ENCODE data around the gene NR1I3.

NR1I3 gene

GRCh38 chr1:161200992-161201835 is 36.8 kb downstream of the NR1I3 start:
- Histone ChIP-seq H3K4me1 (ENCODE audit: control insufficient read depth in 2 of 2, insufficient read depth in 1 of 2, low read depth in 1 of 2, low read length in 2 of 2) (peaks cover 30 to 51% of the 10 kb centered on the region in 2 donors), H3K79me1 (ENCODE audit: low read depth, low read length) (no peaks in the 10 kb centered on the region), H3K36me3 (replicated peaks in 1 of 2; ENCODE audit: control insufficient read depth in 2 of 2, insufficient read depth in 2 of 2, low read length in 2 of 2) (peaks cover under 1 to 29% of the 10 kb centered on the region in 2 donors), H4K8ac (ENCODE audit: low read depth, low read length) (no peak overlapping the region), H2AFZ (ENCODE audit: low read length) (peak overlapping the region; percentile 90), H3K9me3 (replicated peaks in 1 of 2; ENCODE audit: control insufficient read depth in 2 of 2, insufficient read depth in 1 of 2, low read depth in 1 of 2, low read length in 2 of 2) (no peaks in the 10 kb centered on the region), H3K23ac (ENCODE audit: low read depth, low read length, poor library complexity) (no peak overlapping the region), H3K4ac (ENCODE audit: low read length) (peak overlapping the region; percentile 31), H4K91ac (ENCODE audit: low read depth, low read length, poor library complexity) (peak overlapping the region; percentile 41), H2BK120ac (ENCODE audit: low read depth, low read length) (peak overlapping the region; percentile 39), H2BK12ac (ENCODE audit: low read length) (peak overlapping the region; percentile 14), H2AK5ac (ENCODE audit: low read depth, low read length) (peak overlapping the region; percentile 86), H3K9ac (ENCODE audit: low read depth, low read length, poor library complexity) (no peak overlapping the region), H2BK5ac (ENCODE audit: low read length) (peak overlapping the region; percentile 46), H3K4me3 (ENCODE audit: low read length in 2 of 2) (peak overlapping the region in 1 of 2 donors; percentile 73), H3K27me3 (ENCODE audit: control insufficient read depth in 3 of 3, insufficient read depth in 3 of 3, low read depth in 1 of 3, low read length in 3 of 3) (no peaks in the 10 kb centered on the region), H3K14ac (ENCODE audit: low read length) (peak overlapping the region; percentile 72), H3K4me2 (ENCODE audit: insufficient read depth, low read length, poor library complexity, severe bottlenecking) (peak overlapping the region; percentile 40), H2BK15ac (ENCODE audit: low read length) (peak overlapping the region; percentile 23), H3K18ac (ENCODE audit: low read length) (peak overlapping the region; percentile 91), H3K27ac (replicated peaks; ENCODE audit: low read length) (peak overlapping the region; percentile 82)
- no CpG with 5 or more reads among the region's 13 CpGs for whole genome bisulfite sequencing, 2 donors (ENCODE audit: extremely low coverage in 2 of 2, insufficient read length in 2 of 2, insufficient replicate concordance in 1 of 2)
- no peak for DNase-seq (ENCODE audit: low spot score)

DNA sequence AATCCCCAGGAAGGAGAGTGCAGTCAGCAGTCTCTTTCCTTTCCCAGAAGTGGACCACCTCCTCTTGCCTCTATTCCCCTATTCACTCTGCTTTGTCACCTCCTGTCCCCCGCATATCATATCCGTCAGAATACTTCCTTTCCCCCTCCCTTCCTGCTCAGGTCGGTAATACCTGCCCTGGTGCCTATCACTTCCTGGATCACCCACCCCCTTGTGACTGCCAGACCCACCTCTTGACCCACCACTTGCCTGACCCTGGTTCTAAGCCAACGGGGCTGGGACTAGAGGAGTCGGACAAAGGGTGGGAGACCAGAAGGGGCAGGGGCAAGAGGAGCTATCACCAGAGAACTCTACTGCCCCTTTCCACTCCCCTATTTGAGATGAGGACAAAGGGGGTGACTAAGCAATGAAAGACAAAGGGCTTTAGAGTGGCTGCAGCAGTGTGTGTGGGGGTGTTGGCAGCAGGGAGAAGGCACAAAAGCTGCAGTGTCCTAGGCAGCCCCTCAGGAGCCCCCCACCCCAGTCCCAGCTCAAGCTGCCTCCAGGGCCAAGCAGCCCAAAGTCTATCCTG is 37.5 kb downstream of the NR1I3 start:
- Histone ChIP-seq H3K14ac (ENCODE audit: low read length) (no peak overlapping the region), H3K23ac (ENCODE audit: low read depth, low read length, poor library complexity) (no peak overlapping the region), H2BK120ac (ENCODE audit: low read depth, low read length) (peak overlapping the region; percentile 39), H2BK12ac (ENCODE audit: low read length) (peak overlapping the region; percentile 14), H2BK5ac (ENCODE audit: low read length) (peak overlapping the region; percentile 46), H3K4me2 (ENCODE audit: insufficient read depth, low read length, poor library complexity, severe bottlenecking) (no peak overlapping the region), H3K9ac (ENCODE audit: low read depth, low read length, poor library complexity) (no peak overlapping the region), H3K27me3 (ENCODE audit: control insufficient read depth in 3 of 3, insufficient read depth in 3 of 3, low read depth in 1 of 3, low read length in 3 of 3) (no peaks in the 10 kb centered on the region), H3K79me1 (ENCODE audit: low read depth, low read length) (no peaks in the 10 kb centered on the region), H2AK5ac (ENCODE audit: low read depth, low read length) (peak overlapping the region; percentile 86), H3K4me1 (ENCODE audit: control insufficient read depth in 2 of 2, insufficient read depth in 1 of 2, low read depth in 1 of 2, low read length in 2 of 2) (peaks cover 30 to 51% of the 10 kb centered on the region in 2 donors), H3K9me3 (replicated peaks in 1 of 2; ENCODE audit: control insufficient read depth in 2 of 2, insufficient read depth in 1 of 2, low read depth in 1 of 2, low read length in 2 of 2) (no peaks in the 10 kb centered on the region), H2BK15ac (ENCODE audit: low read length) (peak overlapping the region; percentile 23), H3K18ac (ENCODE audit: low read length) (peak overlapping the region; percentile 73), H3K4ac (ENCODE audit: low read length) (no peak overlapping the region), H4K8ac (ENCODE audit: low read depth, low read length) (peak overlapping the region; percentile 66), H3K27ac (replicated peaks; ENCODE audit: low read length) (peak overlapping the region; percentile 82), H3K4me3 (ENCODE audit: low read length in 2 of 2) (no peak overlapping the region), H2AFZ (ENCODE audit: low read length) (peak overlapping the region; percentile 90), H3K36me3 (replicated peaks in 1 of 2; ENCODE audit: control insufficient read depth in 2 of 2, insufficient read depth in 2 of 2, low read length in 2 of 2) (peaks cover 0 to 22% of the 10 kb centered on the region in 2 donors), H4K91ac (ENCODE audit: low read depth, low read length, poor library complexity) (peak overlapping the region; percentile 41)
- WGBS, 2 donors (ENCODE audit: extremely low coverage in 2 of 2, insufficient read length in 2 of 2, insufficient replicate concordance in 1 of 2) = no CpG with 5 or more reads among the region's 5 CpGs
- no peak for DNase-seq (ENCODE audit: low spot score)

DNA sequence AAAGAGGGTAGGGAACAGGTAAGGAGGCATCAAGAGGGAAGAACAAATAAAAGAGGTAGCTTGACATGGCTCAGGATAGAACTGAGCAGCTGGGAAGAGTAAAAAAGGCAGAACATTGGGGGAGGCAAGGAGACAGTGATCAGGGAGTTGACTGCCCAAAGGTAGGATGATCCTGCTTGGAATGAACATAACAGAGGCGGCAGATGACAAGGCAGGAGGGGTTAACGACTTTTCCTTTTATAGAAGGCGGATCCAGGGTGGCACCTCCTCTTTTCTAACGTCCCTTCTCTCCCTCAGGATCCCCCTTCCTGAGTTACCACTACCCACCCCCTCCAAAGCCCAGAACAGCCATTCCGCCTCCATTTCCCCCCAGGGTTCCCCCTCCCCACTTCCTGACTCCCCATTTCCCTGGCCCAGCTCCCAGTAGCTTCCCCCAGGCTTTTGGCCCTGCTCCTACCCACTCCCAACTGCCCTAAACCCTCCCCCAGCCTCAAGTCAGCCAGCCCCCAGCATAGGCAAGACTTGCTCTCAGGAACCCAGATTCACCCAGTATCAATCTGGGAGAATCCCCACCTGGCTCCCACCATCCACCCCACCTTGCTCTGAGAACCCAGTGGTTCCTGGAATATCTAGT is 38.4 kb downstream of the NR1I3 start:
- no peak overlapping the region for H2AK5ac ChIP-seq (ENCODE audit: low read depth, low read length)

More for the DNA sequence above, 38.4 kb downstream of the NR1I3 start:
- no peak overlapping the region for H3K27ac ChIP-seq (replicated peaks; ENCODE audit: low read length)
- no peaks in the 10 kb centered on the region for H3K9me3 ChIP-seq (replicated peaks in 1 of 2; ENCODE audit: control insufficient read depth in 2 of 2, insufficient read depth in 1 of 2, low read depth in 1 of 2, low read length in 2 of 2)
- H3K36me3 ChIP-seq (replicated peaks in 1 of 2; ENCODE audit: control insufficient read depth in 2 of 2, insufficient read depth in 2 of 2, low read length in 2 of 2) = peaks cover 0 to 14% of the 10 kb centered on the region in 2 donors
- H3K4me2 ChIP-seq (ENCODE audit: insufficient read depth, low read length, poor library complexity, severe bottlenecking) = no peak overlapping the region
- H2BK5ac ChIP-seq (ENCODE audit: low read length) = no peak overlapping the region
- H3K4me1 ChIP-seq (ENCODE audit: control insufficient read depth in 2 of 2, insufficient read depth in 1 of 2, low read depth in 1 of 2, low read length in 2 of 2) = peaks cover 30 to 51% of the 10 kb centered on the region in 2 donors
- no peak overlapping the region for H4K91ac ChIP-seq (ENCODE audit: low read depth, low read length, poor library complexity)
- H3K9ac ChIP-seq (ENCODE audit: low read depth, low read length, poor library complexity) = no peak overlapping the region
- peak overlapping the region; percentile 90 for H2AFZ ChIP-seq (ENCODE audit: low read length)
- H3K79me1 ChIP-seq (ENCODE audit: low read depth, low read length) = no peaks in the 10 kb centered on the region
- peak overlapping the region; percentile 46 for H3K18ac ChIP-seq (ENCODE audit: low read length)
- no peaks in the 10 kb centered on the region for H3K27me3 ChIP-seq (ENCODE audit: control insufficient read depth in 3 of 3, insufficient read depth in 3 of 3, low read depth in 1 of 3, low read length in 3 of 3)
- no peak overlapping the region for H2BK12ac ChIP-seq (ENCODE audit: low read length)
- no peak overlapping the region for H3K14ac ChIP-seq (ENCODE audit: low read length)
- DNase-seq (ENCODE audit: low spot score) = no peak
- no peak overlapping the region for H2BK120ac ChIP-seq (ENCODE audit: low read depth, low read length)
- no peak overlapping the region for H3K23ac ChIP-seq (ENCODE audit: low read depth, low read length, poor library complexity)
- H3K4me3 ChIP-seq (ENCODE audit: low read length in 2 of 2) = no peak overlapping the region
- no peak overlapping the region for H3K4ac ChIP-seq (ENCODE audit: low read length)
- WGBS, 2 donors (ENCODE audit: extremely low coverage in 2 of 2, insufficient read length in 2 of 2, insufficient replicate concordance in 1 of 2) = no CpG with 5 or more reads among the region's 5 CpGs
- no peak overlapping the region for H2BK15ac ChIP-seq (ENCODE audit: low read length)
- H4K8ac ChIP-seq (ENCODE audit: low read depth, low read length) = no peak overlapping the region
